ENCODE measurements around the gene LAMP2. TPM values are rescaled to one million over a fixed set of nuclear protein-coding genes. Genes with fewer than 3 reads are reported as not detected.

Gene LAMP2
- total RNA-seq, 1 experiment from 2014 or later = 41.1 TPM

GRCh38 chrX:120462370-120462769 is 6.7 kb downstream of the LAMP2 start:
- intact Hi-C loops (cut with micrococcal nuclease) = no loop called here
- no peaks in the 10 kb centered on the region for H3K36me3 ChIP-seq (ENCODE audit: control insufficient read depth in 1 of 2, insufficient read depth in 2 of 2, low read length in 2 of 2)
- H3K9me2 ChIP-seq (ENCODE audit: insufficient read depth) = no peaks in the 10 kb centered on the region
- H4K20me1 ChIP-seq (ENCODE audit: insufficient read depth) = no peaks in the 10 kb centered on the region
- DNase-seq (ENCODE audit: low read depth, low spot score) (no peak), ATAC-seq (no peak)
- H3K4me3 ChIP-seq (replicated peaks in 1 of 2; ENCODE audit: low read depth in 1 of 2, low read length in 2 of 2) = no peak overlapping the region
- no peak overlapping the region for H3K27ac ChIP-seq (ENCODE audit: low read depth, low read length)
- RAD21 ChIA-PET (ENCODE audit: low non-redundant PET in 1 of 2, low total read pairs in 2 of 2, uncharacterized antibody in 2 of 2, unreplicated experiment in 2 of 2) = no interaction called here
- no peak overlapping the region for H2AFZ ChIP-seq (ENCODE audit: low read depth, low read length, poor library complexity, severe bottlenecking)
- no TSS peak for BruUV-seq (replicated peaks)
- no peak overlapping the region for H3K9ac ChIP-seq (ENCODE audit: low read length)
- no peaks in the 10 kb centered on the region for H3K27me3 ChIP-seq (ENCODE audit: insufficient read depth, low read length)
- POLR2A ChIA-PET = no interaction called here
- CTCF ChIA-PET = interaction anchor here (2.3 kb wide), 1 partner anchor 10 kb away, joined by 8 read pairs; no protein-coding TSS in a partner anchor
- H3K9me3 ChIP-seq (ENCODE audit: control insufficient read depth in 1 of 2, insufficient read depth in 1 of 2, low read depth in 1 of 2, low read length in 2 of 2) = no peaks in the 10 kb centered on the region
- TF ChIP-seq FOSL1 (IDR thresholded peaks at IDR 0.05; ENCODE audit: low read depth) (no peak), CTCF (IDR thresholded peaks at IDR 0.05 in 2 of 3, conservative IDR thresholded peaks at IDR 0.05 in 1 of 3; ENCODE audit: borderline replicate concordance in 1 of 3, insufficient read depth in 1 of 3, low read depth in 2 of 3, low read length in 2 of 3) (no peak), RAD21 (IDR thresholded peaks at IDR 0.05; ENCODE audit: low read depth) (no peak), TCF7L2 (IDR thresholded peaks at IDR 0.05; ENCODE audit: borderline replicate concordance, extremely low read depth, insufficient read depth, insufficient read length) (no peak)
- H3K4me2 ChIP-seq (ENCODE audit: low read length) = no peak overlapping the region
- H3K4me1 ChIP-seq (ENCODE audit: control insufficient read depth in 1 of 2, insufficient read depth in 2 of 2, low read length in 2 of 2) = no peaks in the 10 kb centered on the region
- H3K79me2 ChIP-seq (ENCODE audit: insufficient read depth, low read length) = peaks cover 24% of the 10 kb centered on the region; the same call in 1 of the 2 replicates

- intact Hi-C loops (cut with micrococcal nuclease) = no loop called here
- ChIA-PET POLR2A (no interaction called here), CTCF (no interaction called here), RAD21 (ENCODE audit: low non-redundant PET in 1 of 2, low total read pairs in 2 of 2, uncharacterized antibody in 2 of 2, unreplicated experiment in 2 of 2) (no interaction called here)
- H4K20me1 ChIP-seq (ENCODE audit: insufficient read depth) = no peaks in the 10 kb centered on the region
- no peak overlapping the region for H3K27ac ChIP-seq (ENCODE audit: low read depth, low read length)
- DNase-seq (ENCODE audit: low read depth, low spot score) (no peak), ATAC-seq (no peak)
- BruUV-seq (replicated peaks) = no TSS peak
- TF ChIP-seq EZH2phosphoT487 (IDR thresholded peaks at IDR 0.05; ENCODE audit: borderline replicate concordance) (no peak), RAD21 (IDR thresholded peaks at IDR 0.05; ENCODE audit: low read depth) (no peak), YY1 (IDR thresholded peaks at IDR 0.05; ENCODE audit: extremely low read depth, insufficient replicate concordance, low read depth, low read length) (no peak)
- H3K79me2 ChIP-seq (ENCODE audit: insufficient read depth, low read length) = peaks cover 13% of the 10 kb centered on the region; the same call in 1 of the 2 replicates
- H2AFZ ChIP-seq (ENCODE audit: low read depth, low read length, poor library complexity, severe bottlenecking) = no peak overlapping the region
- H3K36me3 ChIP-seq (ENCODE audit: control insufficient read depth in 1 of 2, insufficient read depth in 2 of 2, low read length in 2 of 2) = peaks cover 0 to 3% of the 10 kb centered on the region in 2 experiments; a peak in 1 of 4 replicates
- no peak overlapping the region for H3K4me2 ChIP-seq (ENCODE audit: low read length)
- no peaks in the 10 kb centered on the region for H3K9me2 ChIP-seq (ENCODE audit: insufficient read depth)
- H3K9ac ChIP-seq (ENCODE audit: low read length) = no peak overlapping the region
- no peaks in the 10 kb centered on the region for H3K9me3 ChIP-seq (ENCODE audit: control insufficient read depth in 1 of 2, insufficient read depth in 1 of 2, low read depth in 1 of 2, low read length in 2 of 2)
- no peak overlapping the region for H3K4me3 ChIP-seq (replicated peaks in 1 of 2; ENCODE audit: low read depth in 1 of 2, low read length in 2 of 2)
- H3K27me3 ChIP-seq (ENCODE audit: insufficient read depth, low read length) = no peaks in the 10 kb centered on the region
- H3K4me1 ChIP-seq (ENCODE audit: control insufficient read depth in 1 of 2, insufficient read depth in 2 of 2, low read length in 2 of 2) = no peaks in the 10 kb centered on the region
These were observed 9.8 kb downstream of the LAMP2 start for GRCh38 chrX:120459309-120459708.

Measured in HCT116 (cell line).